Measurements from ENCODE around the gene OPTN. TPM values are rescaled to one million over a fixed set of nuclear protein-coding genes. Genes with fewer than 3 reads are reported as not detected.

Gene OPTN
- total RNA-seq, 1 donor from 2014 or later = 151 TPM

GRCh38 chr10:13167568-13167967 lies 67.6 kb downstream of the OPTN start:
- TF ChIP-seq, protein P1, sequence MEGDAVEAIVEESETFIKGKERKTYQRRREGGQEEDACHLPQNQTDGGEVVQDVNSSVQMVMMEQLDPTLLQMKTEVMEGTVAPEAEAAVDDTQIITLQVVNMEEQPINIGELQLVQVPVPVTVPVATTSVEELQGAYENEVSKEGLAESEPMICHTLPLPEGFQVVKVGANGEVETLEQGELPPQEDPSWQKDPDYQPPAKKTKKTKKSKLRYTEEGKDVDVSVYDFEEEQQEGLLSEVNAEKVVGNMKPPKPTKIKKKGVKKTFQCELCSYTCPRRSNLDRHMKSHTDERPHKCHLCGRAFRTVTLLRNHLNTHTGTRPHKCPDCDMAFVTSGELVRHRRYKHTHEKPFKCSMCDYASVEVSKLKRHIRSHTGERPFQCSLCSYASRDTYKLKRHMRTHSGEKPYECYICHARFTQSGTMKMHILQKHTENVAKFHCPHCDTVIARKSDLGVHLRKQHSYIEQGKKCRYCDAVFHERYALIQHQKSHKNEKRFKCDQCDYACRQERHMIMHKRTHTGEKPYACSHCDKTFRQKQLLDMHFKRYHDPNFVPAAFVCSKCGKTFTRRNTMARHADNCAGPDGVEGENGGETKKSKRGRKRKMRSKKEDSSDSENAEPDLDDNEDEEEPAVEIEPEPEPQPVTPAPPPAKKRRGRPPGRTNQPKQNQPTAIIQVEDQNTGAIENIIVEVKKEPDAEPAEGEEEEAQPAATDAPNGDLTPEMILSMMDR (IDR thresholded peaks at IDR 0.05) = no peak
- no peaks in the 10 kb centered on the region for H3K4me1 Mint-ChIP-seq (ENCODE audit: low read depth)
- no peak overlapping the region for H3K4me3 Mint-ChIP-seq (ENCODE audit: unreplicated experiment)
- no peaks in the 10 kb centered on the region for H3K9me3 Mint-ChIP-seq (ENCODE audit: low read depth)
- no peaks in the 10 kb centered on the region for H3K27me3 Mint-ChIP-seq (ENCODE audit: low read depth)
- H3K27ac Mint-ChIP-seq (ENCODE audit: unreplicated experiment) = no peak overlapping the region
- H3K36me3 Mint-ChIP-seq (ENCODE audit: low read depth) = no peaks in the 10 kb centered on the region
- DNase-seq (ENCODE audit: low spot score) = no peak

DNA sequence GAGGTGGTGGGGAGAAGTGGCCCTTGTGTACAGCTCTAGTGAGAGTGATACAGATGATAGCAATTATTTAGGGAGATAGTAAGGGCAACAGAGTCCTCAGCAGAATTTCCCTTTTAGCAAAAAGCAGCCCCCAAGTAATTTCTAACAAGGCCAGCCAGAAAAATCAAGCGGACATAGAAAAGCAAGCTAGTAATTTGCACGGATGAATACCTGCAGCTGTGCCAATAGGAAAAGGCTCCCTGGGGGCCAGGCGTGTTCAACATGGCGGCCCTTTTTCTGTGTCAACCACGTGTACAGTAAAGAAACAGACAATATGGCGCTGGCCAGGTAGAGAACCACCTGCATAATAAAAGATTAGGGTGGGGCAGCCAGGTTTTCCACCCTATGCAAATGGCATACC lies 68.8 kb downstream of the OPTN start:
- Mint-ChIP-seq H3K27ac (ENCODE audit: unreplicated experiment) (no peak overlapping the region), H3K9me3 (ENCODE audit: low read depth) (no peaks in the 10 kb centered on the region), H3K36me3 (ENCODE audit: low read depth) (no peaks in the 10 kb centered on the region), H3K4me1 (ENCODE audit: low read depth) (no peaks in the 10 kb centered on the region), H3K27me3 (ENCODE audit: low read depth) (no peaks in the 10 kb centered on the region), H3K4me3 (ENCODE audit: unreplicated experiment) (no peak overlapping the region)
- TF ChIP-seq, protein P1 (IDR thresholded peaks at IDR 0.05) = no peak
- no peak for DNase-seq (ENCODE audit: low spot score)

DNA sequence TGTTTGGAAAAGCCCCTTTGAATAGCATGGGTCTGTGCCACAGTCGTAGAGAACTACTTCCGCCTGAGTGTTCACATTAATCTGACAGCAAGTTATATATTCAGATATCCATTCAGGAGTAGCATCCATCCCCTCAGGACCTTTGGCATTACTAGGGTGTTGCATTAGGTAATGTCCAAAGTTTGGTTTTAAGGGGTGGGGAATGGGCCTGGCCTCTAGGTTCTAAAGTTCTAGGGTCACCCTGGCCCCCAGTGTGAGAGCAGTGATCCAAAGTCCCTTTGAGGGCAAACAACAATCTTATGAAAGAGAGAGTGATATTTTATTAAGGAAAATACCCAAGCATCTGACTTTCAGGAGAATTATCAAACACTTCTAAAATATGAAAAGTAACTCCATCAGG lies 73.7 kb downstream of the OPTN start:
- Mint-ChIP-seq H3K4me3 (ENCODE audit: unreplicated experiment) (no peak overlapping the region), H3K36me3 (ENCODE audit: low read depth) (peaks cover 2% of the 10 kb centered on the region), H3K4me1 (ENCODE audit: low read depth) (no peaks in the 10 kb centered on the region)

DNA sequence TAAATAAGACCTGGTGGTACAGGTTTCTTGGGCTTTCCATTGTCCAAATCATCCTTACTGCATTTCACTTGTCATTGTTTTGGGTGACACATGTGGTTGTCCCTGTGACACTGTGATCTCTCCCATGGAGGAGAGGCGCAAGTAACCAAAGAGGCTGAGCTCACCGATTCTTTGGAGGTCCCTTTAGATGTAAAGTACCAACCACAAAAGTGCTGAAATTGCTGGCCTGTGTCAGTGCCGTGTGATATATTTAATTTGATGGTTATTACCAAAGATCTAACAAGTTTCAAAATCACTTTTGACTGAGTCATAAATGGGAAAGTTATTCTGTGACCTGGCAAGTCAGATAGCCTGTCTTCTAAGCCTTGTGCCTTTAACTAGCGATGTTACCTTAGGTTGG lies 80.8 kb downstream of the OPTN start:
- H3K27me3 Mint-ChIP-seq (ENCODE audit: low read depth) = no peaks in the 10 kb centered on the region
- no peaks in the 10 kb centered on the region for H3K4me1 Mint-ChIP-seq (ENCODE audit: low read depth)
- TF ChIP-seq, protein P1 (IDR thresholded peaks at IDR 0.05) = no peak
- no peak for DNase-seq (ENCODE audit: low spot score)
- H3K4me3 Mint-ChIP-seq (ENCODE audit: unreplicated experiment) = no peak overlapping the region
- H3K27ac Mint-ChIP-seq (ENCODE audit: unreplicated experiment) = no peak overlapping the region
- H3K36me3 Mint-ChIP-seq (ENCODE audit: low read depth) = peaks cover 2% of the 10 kb centered on the region
- no peaks in the 10 kb centered on the region for H3K9me3 Mint-ChIP-seq (ENCODE audit: low read depth)

More for the DNA sequence above, 73.7 kb downstream of the OPTN start:
- no peak for DNase-seq (ENCODE audit: low spot score)
- H3K27me3 Mint-ChIP-seq (ENCODE audit: low read depth) = no peaks in the 10 kb centered on the region
- TF ChIP-seq, protein P1 (IDR thresholded peaks at IDR 0.05) = no peak
- no peaks in the 10 kb centered on the region for H3K9me3 Mint-ChIP-seq (ENCODE audit: low read depth)
- H3K27ac Mint-ChIP-seq (ENCODE audit: unreplicated experiment) = no peak overlapping the region

DNA sequence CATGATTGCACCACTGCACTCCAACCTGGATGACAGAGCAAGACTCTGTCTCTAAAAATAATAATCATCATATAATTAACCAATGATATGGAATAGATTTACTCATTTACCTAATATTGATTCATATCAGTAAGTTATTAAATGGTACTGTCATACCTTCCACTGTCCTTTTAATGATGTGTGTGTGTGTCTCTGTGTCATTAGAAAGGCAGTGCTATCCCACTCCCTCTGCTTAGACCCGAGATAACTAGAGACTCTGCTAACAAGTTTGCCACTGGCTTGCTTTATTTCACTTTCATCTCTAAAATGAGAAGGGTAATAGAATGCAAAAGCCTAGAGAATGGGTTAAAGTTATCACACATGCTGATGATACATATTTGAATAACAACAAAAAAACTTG lies 82.5 kb downstream of the OPTN start:
- Mint-ChIP-seq H3K4me1 (ENCODE audit: low read depth) (no peaks in the 10 kb centered on the region), H3K36me3 (ENCODE audit: low read depth) (peaks cover 8% of the 10 kb centered on the region), H3K9me3 (ENCODE audit: low read depth) (peaks cover 4% of the 10 kb centered on the region), H3K27me3 (ENCODE audit: low read depth) (no peaks in the 10 kb centered on the region), H3K4me3 (ENCODE audit: unreplicated experiment) (no peak overlapping the region), H3K27ac (ENCODE audit: unreplicated experiment) (no peak overlapping the region)
- no peak for DNase-seq (ENCODE audit: low spot score)
- TF ChIP-seq, protein P1 (IDR thresholded peaks at IDR 0.05) = no peak
